GM18867 (cell line): ENCODE measurements around the gene DTYMK.

Source experiments
- ATAC-seq: cut with Tn5 transposase; IDR thresholded peaks from one replicate; pipeline ENCODE4 v1.9.1; 2021; ENCODE audit warnings: mild to moderate bottlenecking, moderate library complexity; ENCODE audit not compliant: unreplicated experiment

The DTYMK gene

GRCh38 chr2:241652142-241652541 is 34.5 kb downstream of the DTYMK start:
- ATAC-seq = no peak

GRCh38 chr2:241649927-241650326 is 36.7 kb downstream of the DTYMK start:
- no peak for ATAC-seq

- no peak for ATAC-seq
Measured at GRCh38 chr2:241649404-241649803, 37.2 kb downstream of the DTYMK start.

GRCh38 chr2:241648453-241648852 is 38.2 kb downstream of the DTYMK start:
- ATAC-seq = no peak

- no peak for ATAC-seq
Measured at GRCh38 chr2:241645915-241646645, 40.5 kb downstream of the DTYMK start.

GRCh38 chr2:241645056-241645914 is 41.3 kb downstream of the DTYMK start:
- no peak for ATAC-seq

GRCh38 chr2:241641631-241642030 is 45.0 kb downstream of the DTYMK start:
- ATAC-seq = no peak

- no peak for ATAC-seq
Measured at GRCh38 chr2:241640165-241640795, 46.3 kb downstream of the DTYMK start.

GRCh38 chr2:241639385-241639784 is 47.2 kb downstream of the DTYMK start:
- no peak for ATAC-seq

- ATAC-seq = no peak
Measured at GRCh38 chr2:241638940-241639339, 47.7 kb downstream of the DTYMK start.

GRCh38 chr2:241637795-241638660 is 48.6 kb downstream of the DTYMK start:
- ATAC-seq = peak; percentile 19

- ATAC-seq = peak; percentile 61
Measured at GRCh38 chr2:241637018-241637794, 49.4 kb downstream of the DTYMK start, which contains the start of the genes ATG4B and THAP4. Gene ATG4B (plus strand): TSS chr2:241637693. CDS start chr2:241637715, 22 bp downstream. Gene THAP4 (minus strand): TSS chr2:241637158. CDS start chr2:241637017, 141 bp downstream.

- ATAC-seq = peak; percentile 30
Measured at GRCh38 chr2:241636182-241637017, 50.2 kb downstream of the DTYMK start.

- no peak for ATAC-seq
Measured at GRCh38 chr2:241635756-241636155, 50.9 kb downstream of the DTYMK start.

GRCh38 chr2:241633561-241633960 is 53.1 kb downstream of the DTYMK start:
- no peak for ATAC-seq

GRCh38 chr2:241632478-241633325 is 53.9 kb downstream of the DTYMK start:
- no peak for ATAC-seq

- no peak for ATAC-seq
Measured at GRCh38 chr2:241629762-241630435, 56.7 kb downstream of the DTYMK start.
